Amygdala (tissue), 56 donors: ENCODE results near the gene AKR1B1.

Source experiments
- DNase-seq, 56 donors: peaks; one replicate each; lab custom pipeline; 2025; lab: John Stamatoyannopoulos, UW

Gene AKR1B1

GRCh38 chr7:134446923-134447322 is 12.0 kb downstream of the AKR1B1 start:
- no peak for DNase-seq

- no peak for DNase-seq
Observed at GRCh38 chr7:134446446-134446845, 12.5 kb downstream of the AKR1B1 start.

GRCh38 chr7:134444961-134445315 is 14.0 kb downstream of the AKR1B1 start:
- no peak for DNase-seq

- DNase-seq = peak in 44 of 56 donors; percentile 9 to 77 (median 39)
Observed at GRCh38 chr7:134444198-134444960, 14.5 kb downstream of the AKR1B1 start.

- no peak for DNase-seq
Observed at GRCh38 chr7:134443396-134444070, 15.4 kb downstream of the AKR1B1 start.

- DNase-seq = no peak
Observed at GRCh38 chr7:134442441-134443220, 16.3 kb downstream of the AKR1B1 start.

GRCh38 chr7:134441264-134441663 is 17.6 kb downstream of the AKR1B1 start:
- DNase-seq = no peak

- no peak for DNase-seq
Observed at GRCh38 chr7:134440476-134440875, 18.4 kb downstream of the AKR1B1 start.

GRCh38 chr7:134440067-134440466 is 18.8 kb downstream of the AKR1B1 start:
- DNase-seq = no peak

- DNase-seq = no peak
Observed at GRCh38 chr7:134438946-134439345, 20.0 kb downstream of the AKR1B1 start.

GRCh38 chr7:134435161-134435920 is 23.6 kb downstream of the AKR1B1 start:
- DNase-seq = no peak

GRCh38 chr7:134434701-134435100 is 24.2 kb downstream of the AKR1B1 start:
- DNase-seq = no peak

GRCh38 chr7:134433430-134433829 is 25.5 kb downstream of the AKR1B1 start:
- no peak for DNase-seq

- DNase-seq = peak; percentile 18 to 88 (median 68)
Observed at GRCh38 chr7:134432296-134433152, 26.4 kb downstream of the AKR1B1 start.

- no peak for DNase-seq
Observed at GRCh38 chr7:134431815-134432214, 27.1 kb downstream of the AKR1B1 start.

GRCh38 chr7:134429481-134429880 is 29.4 kb downstream of the AKR1B1 start:
- DNase-seq = no peak

- DNase-seq = no peak
Observed at GRCh38 chr7:134428942-134429341, 30.0 kb downstream of the AKR1B1 start.

GRCh38 chr7:134427896-134428295 is 31.0 kb downstream of the AKR1B1 start:
- no peak for DNase-seq

GRCh38 chr7:134425777-134426176 is 33.1 kb downstream of the AKR1B1 start:
- DNase-seq = no peak

GRCh38 chr7:134422638-134423037 is 36.3 kb downstream of the AKR1B1 start:
- DNase-seq = no peak
